ENCODE results near the gene STAC.
"Not testable (repeated sequence)": the region's sequence is repeated elsewhere in the genome, so short reads cannot be mapped to it uniquely, and the experiment has no call there.

Gene STAC

GRCh38 chr3:36524560-36524959 is 144.3 kb downstream of the STAC start:
- DNase-seq, result no peak

- no peak for DNase-seq
Measured at GRCh38 chr3:36525115-36525801, 145.0 kb downstream of the STAC start.

- no peak for DNase-seq
Measured at GRCh38 chr3:36538136-36538749, 157.9 kb downstream of the STAC start.

GRCh38 chr3:36540888-36541518 is 160.7 kb downstream of the STAC start:
- no peak for DNase-seq

- no peak for DNase-seq
Measured at GRCh38 chr3:36542186-36542585, 161.9 kb downstream of the STAC start.

GRCh38 chr3:36543276-36543997 is 163.1 kb downstream of the STAC start:
- DNase-seq, result no peak

GRCh38 chr3:36546226-36546625 is 165.9 kb downstream of the STAC start:
- no peak for DNase-seq

GRCh38 chr3:36548712-36549111 is 168.4 kb downstream of the STAC start:
- DNase-seq, result no peak

- no peak for DNase-seq
Measured at GRCh38 chr3:36557021-36557707, 176.9 kb downstream of the STAC start.

GRCh38 chr3:36557708-36558421 is 177.6 kb downstream of the STAC start:
- no peak for DNase-seq

GRCh38 chr3:36558961-36559360 is 178.7 kb downstream of the STAC start:
- no peak for DNase-seq

GRCh38 chr3:36560685-36561084 is 180.4 kb downstream of the STAC start:
- DNase-seq, result no peak

- no peak for DNase-seq
Measured at GRCh38 chr3:36561601-36562000, 181.3 kb downstream of the STAC start.

- no peak for DNase-seq
Measured at GRCh38 chr3:36562945-36563344, 182.6 kb downstream of the STAC start.

GRCh38 chr3:36575241-36575640 is 194.9 kb downstream of the STAC start:
- DNase-seq, result no peak

- not testable (repeated sequence) for DNase-seq
Measured at GRCh38 chr3:36578418-36578817, 198.1 kb downstream of the STAC start.

- no peak for DNase-seq
Measured at GRCh38 chr3:36579746-36580145, 199.4 kb downstream of the STAC start.

- no peak for DNase-seq
Measured at GRCh38 chr3:36580716-36581115, 200.4 kb downstream of the STAC start.

- DNase-seq, result no peak
Measured at GRCh38 chr3:36591959-36592358, 211.7 kb downstream of the STAC start.

GRCh38 chr3:36595511-36595910 is 215.2 kb downstream of the STAC start:
- DNase-seq, result no peak

- no peak for DNase-seq
Measured at GRCh38 chr3:36596419-36596818, 216.1 kb downstream of the STAC start.

GRCh38 chr3:36597422-36597821 is 217.1 kb downstream of the STAC start:
- no peak for DNase-seq
